Cortex of kidney (tissue), 1 donor: ENCODE results near the gene ZNF506.
"Not testable (repeated sequence)": the region's sequence is repeated elsewhere in the genome, so short reads cannot be mapped to it uniquely, and the experiment has no call there.

Experiments used
- DNase-seq: peaks from one replicate; lab custom pipeline; 2025; lab: John Stamatoyannopoulos, UW

ZNF506 gene

GRCh38 chr19:19744641-19745040, 76.9 kb downstream of the ZNF506 start:
- no peak for DNase-seq

GRCh38 chr19:19743921-19744320, 77.6 kb downstream of the ZNF506 start:
- DNase-seq, result not testable (repeated sequence)

GRCh38 chr19:19743176-19743575, 78.4 kb downstream of the ZNF506 start:
- no peak for DNase-seq

GRCh38 chr19:19742773-19743172, 78.8 kb downstream of the ZNF506 start:
- DNase-seq, result no peak
